Activated CD4-positive, alpha-beta T cell treated with anti-CD3 and anti-CD28 coated beads, Interleukin-2, amount 50 U/mL, for 1 hour (primary cell): Measurements from ENCODE around the gene ACOT11.

Experiments
- DNase-seq: peaks from one replicate; pipeline ENCODE4 v3.0.0-alpha.2; 2020

ACOT11 gene

GRCh38 chr1:54538538-54538937 is 9.5 kb upstream of the ACOT11 start:
- DNase-seq, result no peak

DNA sequence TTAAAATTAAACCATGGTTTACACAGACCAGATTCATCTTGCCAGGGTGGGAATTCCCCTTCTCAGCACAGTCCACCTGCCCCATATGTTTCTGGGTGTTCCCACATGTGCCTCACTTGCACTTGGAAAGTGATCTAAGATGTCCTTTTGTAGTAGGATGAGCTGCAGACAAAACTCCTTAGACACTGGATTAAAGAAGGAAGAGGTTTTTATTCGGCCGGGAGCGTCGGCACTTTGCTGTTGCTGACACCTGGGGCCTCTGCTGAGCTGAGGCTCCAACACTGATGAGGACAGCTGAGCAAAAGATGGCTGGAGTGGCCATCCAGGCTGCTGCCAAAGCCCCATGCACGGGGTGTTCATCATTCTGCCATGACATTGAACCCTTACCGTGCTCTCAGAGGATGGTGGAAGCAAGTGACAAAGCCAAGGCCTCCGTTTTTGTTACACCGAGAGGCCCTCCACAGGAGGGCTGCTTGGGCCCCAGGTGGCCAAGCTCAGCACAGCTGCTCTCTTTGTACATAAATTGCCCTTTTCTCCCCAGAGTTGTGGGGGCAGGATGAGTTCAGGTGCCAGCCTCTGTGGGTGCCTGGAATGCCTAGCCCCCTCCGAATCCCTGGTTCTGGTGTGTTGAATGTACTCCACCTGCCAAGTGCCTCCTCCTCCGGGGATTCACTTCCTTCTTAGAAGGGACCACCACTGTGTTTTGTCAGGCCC is 7.3 kb upstream of the ACOT11 start:
- DNase-seq, result no peak

GRCh38 chr1:54542120-54542961 is 5.7 kb upstream of the ACOT11 start:
- peak; percentile 43 for DNase-seq

- no peak for DNase-seq
Observed at GRCh38 chr1:54542962-54543539, 5.0 kb upstream of the ACOT11 start.

DNA sequence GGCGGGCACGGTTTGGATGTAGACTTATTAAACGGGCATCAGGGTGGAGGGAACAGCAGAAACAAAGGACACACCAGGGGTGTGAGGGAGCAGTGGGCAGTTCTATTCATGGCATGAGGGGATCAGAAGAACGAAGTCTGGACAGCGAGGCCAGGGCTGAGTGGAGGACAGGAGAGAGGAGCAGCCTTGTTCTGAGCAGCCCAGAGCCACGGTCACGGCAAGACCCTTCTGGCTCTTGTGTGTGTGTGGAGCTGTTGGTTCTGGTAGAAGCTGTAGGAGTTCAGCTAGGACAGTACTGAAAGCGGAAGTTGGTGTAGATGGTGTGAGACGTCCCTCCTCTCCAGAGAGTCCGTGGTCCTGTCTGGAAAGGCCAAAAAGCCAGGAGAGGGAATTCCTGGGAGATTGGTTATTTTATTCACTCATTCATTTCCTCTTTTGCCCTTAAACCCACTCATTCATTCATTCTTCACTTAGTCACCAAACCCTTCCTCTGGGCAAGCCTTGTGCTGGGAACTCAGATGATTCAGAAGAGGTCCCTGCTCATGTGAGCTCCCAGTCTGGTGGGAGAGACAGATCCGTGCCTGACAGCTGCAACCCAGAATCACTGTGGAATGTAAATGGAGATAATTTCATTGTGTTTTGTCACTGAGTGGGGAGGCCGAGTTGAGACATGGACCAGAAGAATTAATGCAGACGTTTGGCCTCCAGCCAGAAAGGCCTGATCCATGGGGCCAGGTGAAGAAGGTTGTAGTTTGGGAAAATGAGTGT is 4.1 kb upstream of the ACOT11 start:
- DNase-seq, result no peak

DNA sequence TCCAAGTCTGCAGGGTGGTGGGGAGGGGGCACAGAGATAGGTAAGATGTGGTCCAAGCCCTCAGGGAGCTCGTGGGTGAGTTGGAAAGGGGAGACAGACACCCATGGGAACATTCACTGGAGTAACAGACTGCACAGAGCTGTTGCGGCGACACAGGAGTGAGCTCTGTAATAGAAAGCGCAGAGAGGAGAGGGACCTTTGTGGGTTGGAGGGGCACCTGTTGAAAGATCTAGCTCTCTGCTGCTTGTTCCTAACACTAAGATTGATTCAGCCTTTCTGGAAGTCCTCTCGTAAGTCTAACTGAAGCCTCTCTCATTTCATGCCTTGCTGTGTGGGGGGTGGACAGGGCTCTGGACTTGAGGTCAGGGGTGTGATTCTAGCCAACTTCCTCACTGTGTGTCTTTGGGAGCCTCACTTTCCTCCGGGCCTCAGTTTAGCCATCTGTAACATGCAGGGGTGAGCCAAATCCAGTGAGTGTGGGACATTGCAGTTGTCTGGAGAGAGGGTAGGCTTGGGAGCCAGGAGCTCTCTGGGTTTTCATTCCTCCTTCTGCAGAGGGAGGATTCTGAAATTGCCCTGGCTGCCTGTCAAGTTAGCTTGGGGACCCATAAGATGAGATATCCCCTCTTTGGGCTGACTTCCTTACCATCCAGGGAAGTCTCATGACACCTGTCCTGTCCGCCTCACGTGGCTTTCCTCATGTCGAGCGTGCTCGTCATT is 2.0 kb upstream of the ACOT11 start:
- DNase-seq, result no peak

DNA sequence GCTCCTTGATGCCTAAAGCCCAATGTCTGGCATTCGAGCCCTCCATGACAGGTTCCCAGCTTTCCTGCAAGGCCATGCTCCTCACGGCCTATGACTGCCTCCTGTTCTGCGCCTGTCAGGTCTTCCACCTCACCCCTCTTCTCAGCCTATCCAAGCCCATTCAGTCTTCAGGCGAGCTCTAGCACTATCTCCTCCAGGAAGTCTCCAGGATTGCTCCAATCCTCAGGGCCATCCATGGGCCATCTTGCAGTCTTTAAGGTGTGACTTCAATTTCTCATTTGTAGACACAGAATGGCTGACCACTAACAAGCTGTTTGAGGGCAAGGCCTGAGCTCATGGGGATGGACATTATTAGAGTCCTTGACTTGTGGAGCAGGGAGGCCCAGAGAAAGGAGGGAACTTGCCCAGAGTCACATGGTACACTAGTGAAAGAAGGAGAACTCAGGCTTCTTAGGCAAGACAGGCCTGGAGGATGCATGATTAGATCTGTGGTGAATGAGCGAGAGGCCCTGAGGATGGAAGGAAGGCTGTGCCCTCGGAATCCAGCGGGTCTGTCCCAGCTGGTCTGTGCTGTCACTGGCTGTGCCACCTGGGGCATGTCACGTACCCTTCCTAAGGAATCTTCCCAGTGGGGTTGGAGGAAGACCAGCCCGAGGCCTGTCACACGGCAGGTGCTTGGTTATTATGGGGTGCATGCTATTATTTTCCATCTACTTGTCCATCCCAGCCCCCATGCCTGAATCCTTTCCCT is 1.2 kb upstream of the ACOT11 start:
- no peak for DNase-seq

GRCh38 chr1:54548389-54549044 is 489 bp downstream of the ACOT11 start:
- DNase-seq, result no peak

GRCh38 chr1:54549181-54549924 is 1.3 kb downstream of the ACOT11 start:
- DNase-seq, result no peak

GRCh38 chr1:54551891-54552290 is 3.9 kb downstream of the ACOT11 start:
- no peak for DNase-seq

- no peak for DNase-seq
Observed at GRCh38 chr1:54553602-54554313, 5.7 kb downstream of the ACOT11 start.

GRCh38 chr1:54556110-54556509 is 8.1 kb downstream of the ACOT11 start:
- DNase-seq, result no peak

DNA sequence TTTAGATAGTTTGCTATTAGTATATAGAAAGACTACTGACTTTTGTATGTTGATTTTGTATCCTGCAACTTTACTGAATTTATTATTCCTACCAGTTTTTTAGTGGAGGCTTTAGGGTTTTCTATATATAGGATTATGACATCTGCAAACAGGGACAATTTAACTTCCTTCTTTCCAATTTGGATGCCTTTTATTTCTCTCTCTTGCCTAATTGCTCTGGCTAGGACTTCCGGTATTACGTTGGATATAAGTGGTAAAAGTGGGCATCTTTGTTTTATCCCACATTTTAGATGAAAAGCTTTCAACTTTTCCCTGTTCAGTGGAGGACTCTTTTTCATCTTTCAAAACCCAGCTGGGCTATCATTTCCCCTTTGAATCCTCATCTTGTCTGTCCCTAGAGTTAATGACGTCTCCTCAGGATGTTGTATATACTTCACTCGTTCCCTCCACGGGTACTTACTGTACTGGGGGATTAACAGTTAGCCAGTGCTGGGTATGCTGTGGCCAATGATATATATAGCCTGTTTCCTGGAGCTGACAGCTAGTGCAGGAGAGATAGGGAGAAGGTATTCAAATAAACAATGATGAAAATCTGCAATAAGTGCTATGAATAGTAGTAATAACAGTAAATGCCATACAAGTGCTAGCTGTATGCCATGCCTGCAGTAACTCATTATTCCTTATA is 9.8 kb downstream of the ACOT11 start:
- DNase-seq, result no peak

- no peak for DNase-seq
Observed at GRCh38 chr1:54558434-54559030, 10.5 kb downstream of the ACOT11 start.

DNA sequence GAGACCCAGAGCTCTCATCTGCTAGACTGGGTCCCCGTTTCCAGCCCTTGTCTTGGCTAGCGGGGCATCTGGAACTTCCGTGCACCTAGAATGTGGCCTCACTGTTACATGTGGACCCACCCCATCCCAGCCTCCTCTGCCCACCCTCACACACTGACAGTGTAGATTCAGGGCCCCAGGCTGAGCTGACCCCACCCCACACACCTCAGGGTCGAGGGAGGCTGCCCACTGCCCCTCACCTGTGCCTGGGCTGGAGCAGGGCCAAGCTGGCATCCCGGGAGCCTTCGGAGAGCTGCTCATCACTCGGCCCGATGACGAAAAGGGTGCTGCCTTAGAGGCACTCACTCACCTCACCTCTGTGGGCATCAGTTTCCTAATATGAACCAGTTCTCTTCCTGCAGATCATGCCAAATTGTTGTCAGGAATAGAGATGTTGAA is 11.1 kb downstream of the ACOT11 start:
- DNase-seq, result no peak

GRCh38 chr1:54559771-54560231 is 11.8 kb downstream of the ACOT11 start:
- no peak for DNase-seq

DNA sequence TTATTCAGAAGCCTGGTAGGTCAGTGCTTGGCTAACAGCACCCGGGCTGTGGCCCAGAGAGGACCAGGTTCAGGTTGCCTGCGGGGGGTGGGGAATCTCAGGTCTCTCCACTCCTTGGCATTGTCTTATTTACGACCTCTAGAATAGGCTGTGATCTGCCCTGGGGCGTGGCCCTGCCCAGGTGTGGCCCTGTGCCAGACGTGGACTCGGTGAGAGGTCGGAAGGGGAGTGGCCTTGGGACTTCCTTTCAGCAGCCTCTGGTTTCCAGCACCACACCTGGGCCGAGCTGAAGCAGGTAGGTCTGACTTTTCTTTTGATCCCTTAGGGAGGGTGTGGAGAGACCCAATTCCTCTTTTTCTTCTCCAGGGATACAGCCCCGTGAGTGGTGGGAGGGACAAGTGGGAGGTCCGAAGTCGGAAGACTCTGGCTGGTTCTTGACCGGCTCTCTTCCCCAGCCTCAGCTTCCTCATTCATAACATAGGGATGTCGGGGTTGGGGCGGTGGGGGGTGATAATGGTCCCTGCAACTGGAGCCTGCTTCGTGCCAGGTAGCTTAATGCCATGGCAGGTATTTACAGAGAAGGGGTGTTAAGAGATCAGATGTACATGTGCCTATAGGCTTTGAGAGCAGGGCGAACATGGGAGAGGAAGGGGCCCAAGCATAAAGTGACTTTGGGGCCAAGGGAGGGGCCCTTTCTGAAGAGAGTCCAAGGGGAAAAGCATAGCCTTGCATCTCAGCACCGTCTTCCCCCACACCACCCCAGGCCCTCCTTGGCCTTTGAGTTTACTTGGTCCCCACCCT is 16.5 kb downstream of the ACOT11 start:
- no peak for DNase-seq

GRCh38 chr1:54565113-54565501 is 17.1 kb downstream of the ACOT11 start:
- no peak for DNase-seq
